ENCODE measurements around the gene SYNJ2.
A peak's percentile ranks its signal among the peaks of the same experiment; 100 is the strongest.

SYNJ2 gene

GRCh38 chr6:158038291-158039177 lies 56.9 kb downstream of the SYNJ2 start:
- H3K36me3 Mint-ChIP-seq (ENCODE audit: low read depth), result peaks cover 42% of the 10 kb centered on the region
- no peaks in the 10 kb centered on the region for H3K27me3 Mint-ChIP-seq (ENCODE audit: low read depth)
- H3K4me3 Mint-ChIP-seq, result no peak overlapping the region
- no peaks in the 10 kb centered on the region for H3K9me3 Mint-ChIP-seq
- H3K4me1 Mint-ChIP-seq (ENCODE audit: low read depth), result peaks cover 39% of the 10 kb centered on the region
- peak overlapping the region; percentile 20 for H3K27ac Mint-ChIP-seq

GRCh38 chr6:158039178-158039557 lies 57.5 kb downstream of the SYNJ2 start:
- peaks cover 43% of the 10 kb centered on the region for H3K36me3 Mint-ChIP-seq (ENCODE audit: low read depth)
- H3K9me3 Mint-ChIP-seq, result no peaks in the 10 kb centered on the region
- peak overlapping the region; percentile 60 for H3K4me3 Mint-ChIP-seq
- H3K27me3 Mint-ChIP-seq (ENCODE audit: low read depth), result no peaks in the 10 kb centered on the region
- peaks cover 39% of the 10 kb centered on the region for H3K4me1 Mint-ChIP-seq (ENCODE audit: low read depth)
- peak overlapping the region; percentile 84 for H3K27ac Mint-ChIP-seq

- no peaks in the 10 kb centered on the region for H3K9me3 Mint-ChIP-seq
- H3K36me3 Mint-ChIP-seq (ENCODE audit: low read depth), result peaks cover 41% of the 10 kb centered on the region
- peak overlapping the region; percentile 60 for H3K4me3 Mint-ChIP-seq
- H3K27ac Mint-ChIP-seq, result peak overlapping the region; percentile 84
- H3K4me1 Mint-ChIP-seq (ENCODE audit: low read depth), result peaks cover 39% of the 10 kb centered on the region
- H3K27me3 Mint-ChIP-seq (ENCODE audit: low read depth), result no peaks in the 10 kb centered on the region
Observed at GRCh38 chr6:158039571-158040050, 57.9 kb downstream of the SYNJ2 start.

DNA sequence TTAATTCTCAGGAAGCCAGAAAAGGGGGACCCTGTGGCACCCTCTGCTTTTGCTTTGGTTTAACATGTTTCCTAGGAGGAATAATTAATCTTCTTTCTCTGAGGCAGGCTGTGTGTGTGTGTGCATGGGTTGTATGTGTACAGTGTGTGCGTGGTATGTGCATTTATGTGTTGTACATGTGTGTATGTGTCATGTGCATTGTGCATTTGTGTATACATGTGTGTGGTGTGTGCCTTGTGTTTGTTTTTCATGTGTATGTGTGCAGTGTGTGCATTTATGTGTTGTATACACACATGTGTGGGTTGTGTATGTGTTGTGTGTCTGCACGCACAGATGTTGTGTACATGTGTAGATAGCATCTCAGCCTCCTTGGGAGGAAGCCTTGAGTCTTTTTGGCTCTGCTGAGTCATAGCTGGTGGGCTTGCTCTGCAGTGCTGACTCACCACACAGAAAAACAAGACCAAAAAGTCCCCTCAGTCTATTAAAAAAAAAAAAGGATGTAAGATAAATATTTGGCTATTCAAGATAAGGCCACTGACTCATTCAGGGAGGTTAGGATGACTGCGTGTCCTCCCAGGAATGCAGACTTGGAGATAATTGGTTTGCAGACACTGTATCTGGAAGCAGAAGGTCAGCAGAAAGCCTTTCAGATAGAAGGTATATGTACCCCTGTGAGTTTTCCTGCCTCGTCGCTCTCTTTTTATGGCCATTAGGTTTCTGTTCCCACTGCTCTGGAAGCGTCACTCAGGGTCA lies 58.6 kb downstream of the SYNJ2 start:
- Mint-ChIP-seq H3K4me3 (peak overlapping the region; percentile 61), H3K27me3 (ENCODE audit: low read depth) (no peaks in the 10 kb centered on the region), H3K4me1 (ENCODE audit: low read depth) (peaks cover 38% of the 10 kb centered on the region), H3K36me3 (ENCODE audit: low read depth) (peaks cover 38% of the 10 kb centered on the region), H3K9me3 (no peaks in the 10 kb centered on the region), H3K27ac (peak overlapping the region; percentile 84)

GRCh38 chr6:158040804-158041347 lies 59.2 kb downstream of the SYNJ2 start:
- H3K27me3 Mint-ChIP-seq (ENCODE audit: low read depth), result no peaks in the 10 kb centered on the region
- H3K27ac Mint-ChIP-seq, result peak overlapping the region; percentile 84
- no peaks in the 10 kb centered on the region for H3K9me3 Mint-ChIP-seq
- H3K4me3 Mint-ChIP-seq, result no peak overlapping the region
- peaks cover 40% of the 10 kb centered on the region for H3K4me1 Mint-ChIP-seq (ENCODE audit: low read depth)
- H3K36me3 Mint-ChIP-seq (ENCODE audit: low read depth), result peaks cover 37% of the 10 kb centered on the region

DNA sequence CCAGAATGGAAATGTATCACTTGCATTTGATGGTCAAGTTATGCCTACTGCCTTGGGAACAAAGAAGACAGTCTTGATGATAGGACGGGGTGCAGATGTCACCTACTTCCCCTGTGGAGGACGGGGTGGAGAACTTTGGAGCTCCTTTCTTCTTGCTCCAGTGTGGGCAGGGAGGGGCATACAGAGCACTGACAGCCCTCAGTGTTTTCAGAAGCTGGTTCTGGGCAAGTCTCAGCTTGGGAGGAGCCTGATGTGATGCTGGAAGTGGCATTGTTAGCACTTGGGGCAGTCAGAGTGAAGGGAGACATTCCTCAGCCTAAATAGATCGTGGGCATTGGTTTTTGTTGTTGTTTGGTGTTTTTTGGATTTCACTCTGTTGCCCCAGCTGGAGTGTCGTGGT lies 59.7 kb downstream of the SYNJ2 start:
- Mint-ChIP-seq H3K27me3 (ENCODE audit: low read depth) (no peaks in the 10 kb centered on the region), H3K9me3 (no peaks in the 10 kb centered on the region), H3K36me3 (ENCODE audit: low read depth) (peaks cover 33% of the 10 kb centered on the region), H3K4me1 (ENCODE audit: low read depth) (peaks cover 41% of the 10 kb centered on the region), H3K4me3 (no peak overlapping the region), H3K27ac (peak overlapping the region; percentile 67)

GRCh38 chr6:158041788-158042187 lies 60.1 kb downstream of the SYNJ2 start:
- Mint-ChIP-seq H3K4me3 (no peak overlapping the region), H3K36me3 (ENCODE audit: low read depth) (peaks cover 34% of the 10 kb centered on the region), H3K27ac (peak overlapping the region; percentile 67), H3K4me1 (ENCODE audit: low read depth) (peaks cover 44% of the 10 kb centered on the region), H3K27me3 (ENCODE audit: low read depth) (no peaks in the 10 kb centered on the region), H3K9me3 (no peaks in the 10 kb centered on the region)

- Mint-ChIP-seq H3K4me3 (no peak overlapping the region), H3K4me1 (ENCODE audit: low read depth) (peaks cover 50% of the 10 kb centered on the region), H3K27ac (no peak overlapping the region), H3K27me3 (ENCODE audit: low read depth) (no peaks in the 10 kb centered on the region), H3K36me3 (ENCODE audit: low read depth) (peaks cover 38% of the 10 kb centered on the region), H3K9me3 (no peaks in the 10 kb centered on the region)
Observed at GRCh38 chr6:158042245-158042798, 60.7 kb downstream of the SYNJ2 start.

- Mint-ChIP-seq H3K4me1 (ENCODE audit: low read depth) (peaks cover 55% of the 10 kb centered on the region), H3K27ac (no peak overlapping the region), H3K9me3 (no peaks in the 10 kb centered on the region), H3K4me3 (no peak overlapping the region), H3K36me3 (ENCODE audit: low read depth) (peaks cover 38% of the 10 kb centered on the region), H3K27me3 (ENCODE audit: low read depth) (no peaks in the 10 kb centered on the region)
Observed at GRCh38 chr6:158043008-158043407, 61.3 kb downstream of the SYNJ2 start.

DNA sequence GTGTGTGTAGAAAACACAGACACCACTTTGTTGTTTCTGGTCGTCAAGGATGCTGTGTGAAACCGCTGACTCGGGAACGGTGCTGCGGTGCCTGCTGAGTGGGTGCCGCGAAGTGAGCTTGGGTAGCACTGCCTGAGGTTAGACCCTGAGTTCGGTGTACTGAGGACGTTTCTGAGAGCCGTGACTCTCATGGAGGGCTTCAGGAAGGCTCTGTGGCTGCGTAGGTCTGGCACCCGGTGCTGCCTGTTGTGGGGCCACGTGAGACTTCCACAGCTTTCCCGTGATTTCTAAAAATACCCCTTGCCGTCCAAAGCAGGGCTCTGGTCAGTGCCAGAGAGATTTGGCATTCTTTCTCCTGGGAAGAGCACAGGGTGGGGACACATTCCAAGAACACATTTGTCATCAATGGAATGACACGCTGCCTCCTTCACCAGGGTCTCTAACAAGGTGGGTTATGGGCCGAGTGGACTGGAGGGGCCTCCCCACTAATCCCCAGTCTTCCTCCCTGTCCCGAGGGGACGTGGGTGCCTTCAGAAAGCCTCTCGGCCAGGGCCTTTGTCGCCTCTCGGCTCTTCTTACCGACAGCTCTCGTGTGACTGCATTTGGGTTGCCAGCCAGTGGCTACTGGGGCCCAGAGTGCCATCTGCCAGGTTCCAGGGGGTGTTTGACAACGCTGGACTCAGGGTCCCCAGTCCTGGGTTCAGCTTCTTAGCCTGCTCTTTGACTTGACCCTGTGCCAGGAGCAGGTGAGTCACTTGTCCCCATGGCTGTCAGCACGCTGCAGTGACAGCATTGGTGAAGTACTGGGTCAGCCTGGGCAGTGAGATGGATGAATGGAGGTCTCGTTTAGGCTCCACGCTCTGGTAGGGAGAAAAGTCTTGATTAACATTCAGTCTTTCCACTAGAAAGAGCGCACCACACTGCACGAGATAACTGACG lies 62.2 kb downstream of the SYNJ2 start:
- Mint-ChIP-seq H3K4me3 (no peak overlapping the region), H3K4me1 (ENCODE audit: low read depth) (peaks cover 50% of the 10 kb centered on the region), H3K36me3 (ENCODE audit: low read depth) (peaks cover 38% of the 10 kb centered on the region), H3K9me3 (no peaks in the 10 kb centered on the region), H3K27me3 (ENCODE audit: low read depth) (no peaks in the 10 kb centered on the region), H3K27ac (no peak overlapping the region)

DNA sequence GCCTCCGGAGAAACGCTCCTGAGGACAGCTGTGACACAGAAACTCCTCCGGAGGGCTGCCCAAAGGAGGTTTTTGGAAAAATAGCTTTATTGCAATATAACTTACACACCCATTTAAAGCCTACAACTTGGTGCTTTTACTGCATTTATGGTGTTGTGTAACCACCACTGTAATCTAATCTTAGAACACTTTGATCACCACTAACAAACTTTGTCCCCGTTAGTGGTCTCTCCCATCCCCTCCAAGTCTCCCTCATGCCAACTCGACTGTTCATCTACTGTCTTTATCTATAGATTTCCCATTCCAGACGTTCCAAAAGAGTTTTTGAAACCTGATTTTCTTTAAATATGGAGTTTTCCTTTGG lies 62.8 kb downstream of the SYNJ2 start:
- H3K4me3 Mint-ChIP-seq, result no peak overlapping the region
- peaks cover 45% of the 10 kb centered on the region for H3K4me1 Mint-ChIP-seq (ENCODE audit: low read depth)
- no peak overlapping the region for H3K27ac Mint-ChIP-seq
- H3K9me3 Mint-ChIP-seq, result no peaks in the 10 kb centered on the region
- peaks cover 36% of the 10 kb centered on the region for H3K36me3 Mint-ChIP-seq (ENCODE audit: low read depth)
- H3K27me3 Mint-ChIP-seq (ENCODE audit: low read depth), result no peaks in the 10 kb centered on the region

- H3K36me3 Mint-ChIP-seq (ENCODE audit: low read depth), result peaks cover 36% of the 10 kb centered on the region
- H3K4me3 Mint-ChIP-seq, result peak overlapping the region; percentile 61
- peaks cover 27% of the 10 kb centered on the region for H3K4me1 Mint-ChIP-seq (ENCODE audit: low read depth)
- H3K9me3 Mint-ChIP-seq, result no peaks in the 10 kb centered on the region
- peak overlapping the region; percentile 86 for H3K27ac Mint-ChIP-seq
- H3K27me3 Mint-ChIP-seq (ENCODE audit: low read depth), result no peaks in the 10 kb centered on the region
Observed at GRCh38 chr6:158046201-158047126, 64.8 kb downstream of the SYNJ2 start.

DNA sequence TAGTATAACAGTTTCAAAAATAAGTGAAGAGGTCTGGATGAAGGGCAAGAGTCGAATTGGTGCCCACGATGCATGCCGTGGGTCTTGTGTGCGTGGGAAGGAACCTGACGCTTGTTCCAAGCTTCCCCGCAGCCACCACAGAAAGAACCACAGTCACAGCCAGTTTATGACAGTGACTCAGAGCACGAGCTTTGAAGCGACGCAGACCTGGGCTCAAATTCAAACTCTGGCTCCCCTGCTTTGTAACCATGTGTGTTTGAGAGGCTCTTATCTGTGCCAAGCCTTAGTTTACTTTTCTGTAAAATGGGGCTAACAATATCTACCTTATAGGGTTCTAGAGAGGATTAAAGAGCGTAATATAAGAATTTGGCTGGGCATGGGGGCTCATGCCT lies 65.5 kb downstream of the SYNJ2 start:
- Mint-ChIP-seq H3K27me3 (ENCODE audit: low read depth) (no peaks in the 10 kb centered on the region), H3K9me3 (no peaks in the 10 kb centered on the region), H3K27ac (peak overlapping the region; percentile 86), H3K4me1 (ENCODE audit: low read depth) (peaks cover 25% of the 10 kb centered on the region), H3K4me3 (peak overlapping the region; percentile 61), H3K36me3 (ENCODE audit: low read depth) (peaks cover 36% of the 10 kb centered on the region)
